Colonic mucosa (tissue), 4 donors: ENCODE results near the gene PLPP3. TPM values are rescaled to one million over a fixed set of nuclear protein-coding genes. Genes with fewer than 3 reads are reported as not detected.

Source experiments
- DNase-seq: peaks from one replicate; pipeline ENCODE4 v3.0.0-alpha.2; 2020
- H3K27ac ChIP-seq: fragments of 200-600 bp; one replicate; pipeline ENCODE4 v1.8.0; 2021
- H3K27me3 ChIP-seq: fragments of 200-600 bp; one replicate; pipeline ENCODE4 v1.8.0; 2021
- H3K36me3 ChIP-seq: fragments of 200-600 bp; one replicate; pipeline ENCODE4 v1.8.0; 2021
- H3K4me1 ChIP-seq: fragments of 200-600 bp; one replicate; pipeline ENCODE4 v1.8.0; 2021; ENCODE audit warnings: mild to moderate bottlenecking
- H3K4me3 ChIP-seq: fragments of 200-600 bp; one replicate; pipeline ENCODE4 v1.8.0; 2021
- H3K9ac ChIP-seq, 2 donors: one replicate each; pipeline ENCODE4 v1.7.0; 2013; ENCODE audit warnings: control low read depth in 2 of 2, low read depth in 2 of 2, low read length in 2 of 2
- H3K9me3 ChIP-seq: fragments of 200-600 bp; one replicate; pipeline ENCODE4 v1.8.0; 2021
- intact Hi-C: fragments of 100-400 bp; cut with DNase I; formaldehyde crosslinking; loops from one replicate; pipeline ENCODE4 v1.14.1; 2022
- total RNA-seq, 2 donors: library from RNA; stranded (reverse); fragmentation: NEBNext Ultra II Directional in 1 of 2; extraction: Animal tissue kit (Norgen Biotek cat#: 25700) in 1 of 2; gene quantifications; one replicate each; pipeline ENCODE4 v1.2.1, GENCODE V29; 2021
- TF ChIP-seq, protein P1 (sequence below): fragments of 200-600 bp; IDR thresholded peaks from one replicate; pipeline ENCODE4 v1.8.0; 2022; ENCODE audit warnings: antibody characterized with exemption, mild to moderate bottlenecking
- donor health status: healthy.
- donor health status: DM: no; HTN: no; CAD: no.
- donor health status: DM: no; HTN: no; CAD: no.

The PLPP3 gene
- total RNA-seq, 2 donors from 2014 or later = 18.6 to 33.3 TPM

DNA sequence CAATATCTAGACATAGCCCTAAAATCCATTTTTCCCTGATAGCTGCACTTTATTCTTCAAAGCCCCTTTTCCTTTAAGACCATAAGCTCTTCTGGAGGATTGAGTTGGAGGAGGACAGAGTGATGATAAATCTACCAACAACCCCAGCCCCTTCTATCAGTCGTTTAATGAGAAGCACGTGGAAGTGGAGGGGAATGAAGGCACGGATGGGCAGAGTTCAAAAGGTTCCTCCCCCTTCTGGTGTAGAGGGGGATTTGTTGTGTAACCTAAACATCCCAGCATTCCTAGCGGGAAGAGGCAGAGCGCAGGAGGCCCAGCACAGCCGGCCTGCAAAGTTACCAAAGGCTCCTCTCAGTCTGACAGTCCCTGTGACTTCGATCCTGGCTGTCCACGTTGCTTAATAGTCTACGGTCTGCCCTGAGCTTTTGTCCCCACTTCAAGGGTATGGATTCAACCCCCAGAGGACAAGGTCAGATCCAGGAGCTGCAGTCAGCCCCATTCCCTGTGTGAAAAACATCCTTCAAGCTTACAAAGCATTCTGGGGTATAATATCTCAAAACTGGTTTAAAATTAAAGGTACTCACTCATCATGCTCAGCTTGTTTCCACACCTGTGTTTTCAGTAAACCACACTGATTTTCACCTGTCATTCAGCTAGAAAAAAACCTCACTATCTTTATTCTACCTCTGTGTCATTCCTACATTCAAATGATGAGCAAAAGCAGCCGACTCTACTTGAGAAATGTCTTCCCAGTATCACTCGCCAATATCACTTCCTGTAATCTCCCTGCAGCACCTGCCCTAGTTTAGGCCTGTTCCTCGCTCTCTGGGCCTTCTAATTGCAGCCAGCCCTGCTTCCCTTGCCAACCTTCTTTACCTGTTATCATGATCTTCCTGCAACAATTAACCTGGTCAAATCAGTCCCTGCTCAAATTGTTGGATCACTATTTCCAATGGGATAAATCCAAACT lies 117.9 kb downstream of the PLPP3 start:
- Histone ChIP-seq H3K9me3 (no peaks in the 10 kb centered on the region), H3K27ac (no peak overlapping the region), H3K9ac (no peak overlapping the region), H3K36me3 (no peaks in the 10 kb centered on the region), H3K27me3 (no peaks in the 10 kb centered on the region), H3K4me3 (no peak overlapping the region), H3K4me1 (no peaks in the 10 kb centered on the region)
- TF ChIP-seq, protein P1, sequence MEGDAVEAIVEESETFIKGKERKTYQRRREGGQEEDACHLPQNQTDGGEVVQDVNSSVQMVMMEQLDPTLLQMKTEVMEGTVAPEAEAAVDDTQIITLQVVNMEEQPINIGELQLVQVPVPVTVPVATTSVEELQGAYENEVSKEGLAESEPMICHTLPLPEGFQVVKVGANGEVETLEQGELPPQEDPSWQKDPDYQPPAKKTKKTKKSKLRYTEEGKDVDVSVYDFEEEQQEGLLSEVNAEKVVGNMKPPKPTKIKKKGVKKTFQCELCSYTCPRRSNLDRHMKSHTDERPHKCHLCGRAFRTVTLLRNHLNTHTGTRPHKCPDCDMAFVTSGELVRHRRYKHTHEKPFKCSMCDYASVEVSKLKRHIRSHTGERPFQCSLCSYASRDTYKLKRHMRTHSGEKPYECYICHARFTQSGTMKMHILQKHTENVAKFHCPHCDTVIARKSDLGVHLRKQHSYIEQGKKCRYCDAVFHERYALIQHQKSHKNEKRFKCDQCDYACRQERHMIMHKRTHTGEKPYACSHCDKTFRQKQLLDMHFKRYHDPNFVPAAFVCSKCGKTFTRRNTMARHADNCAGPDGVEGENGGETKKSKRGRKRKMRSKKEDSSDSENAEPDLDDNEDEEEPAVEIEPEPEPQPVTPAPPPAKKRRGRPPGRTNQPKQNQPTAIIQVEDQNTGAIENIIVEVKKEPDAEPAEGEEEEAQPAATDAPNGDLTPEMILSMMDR = no peak
- DNase-seq = no peak
- intact Hi-C loops = no loop called here

DNA sequence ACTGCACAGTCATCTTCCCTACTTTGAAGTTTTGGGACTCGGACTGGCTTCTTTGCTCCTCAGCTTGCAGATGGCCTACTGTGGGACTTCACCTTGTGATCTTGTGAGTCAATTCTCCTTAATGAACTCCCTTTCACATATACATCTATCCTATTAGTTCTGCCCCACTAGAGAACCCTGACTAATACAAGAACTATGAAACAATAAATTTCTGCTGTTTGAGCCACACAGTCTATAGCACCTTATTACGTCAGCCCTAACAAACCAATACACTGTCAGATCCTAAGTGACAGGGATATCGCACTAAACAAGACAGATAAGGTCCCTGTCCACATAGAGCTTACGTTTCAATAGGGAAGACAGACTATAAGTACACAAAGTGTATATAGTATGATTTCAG lies 120.1 kb downstream of the PLPP3 start:
- Histone ChIP-seq H3K36me3 (no peaks in the 10 kb centered on the region), H3K4me1 (no peaks in the 10 kb centered on the region), H3K4me3 (no peak overlapping the region), H3K27me3 (no peaks in the 10 kb centered on the region), H3K9ac (no peak overlapping the region), H3K9me3 (no peaks in the 10 kb centered on the region), H3K27ac (no peak overlapping the region)
- no peak for DNase-seq
- TF ChIP-seq, protein P1 = no peak
- intact Hi-C loops = no loop called here

DNA sequence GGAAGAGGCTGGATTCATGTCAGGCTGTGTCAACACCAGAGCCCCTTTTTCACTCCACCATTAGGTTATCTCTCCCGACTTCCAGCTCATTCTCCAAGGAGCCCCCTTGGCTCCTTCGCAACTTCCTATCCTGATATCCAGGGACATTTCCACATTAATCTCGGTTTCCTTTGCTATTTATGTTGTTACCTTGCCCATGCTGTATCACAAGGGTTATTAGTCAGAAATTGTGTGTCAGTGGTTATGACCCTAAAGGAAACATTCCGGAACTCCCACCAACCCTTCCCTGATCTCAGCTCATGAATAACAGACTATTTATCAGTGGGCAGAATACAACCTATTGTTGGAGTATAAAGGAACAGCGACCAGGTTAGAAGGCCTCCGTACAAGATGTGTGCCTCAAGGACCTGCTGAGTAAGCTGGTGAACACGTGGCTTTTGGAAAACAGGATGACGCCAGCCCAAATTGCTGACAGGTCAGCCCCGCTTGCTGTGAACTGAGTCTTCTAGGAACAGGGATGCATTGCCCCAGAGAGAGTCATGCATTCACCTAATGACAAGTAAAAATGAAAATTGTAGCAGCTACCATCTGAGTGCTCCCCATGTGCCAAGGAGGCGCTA lies 121.5 kb downstream of the PLPP3 start:
- H3K27ac ChIP-seq = no peak overlapping the region
- H3K9ac ChIP-seq = no peak overlapping the region
- no peak for DNase-seq
- intact Hi-C loops = no loop called here
- H3K27me3 ChIP-seq = no peaks in the 10 kb centered on the region
- H3K9me3 ChIP-seq = no peaks in the 10 kb centered on the region
- H3K36me3 ChIP-seq = no peaks in the 10 kb centered on the region
- TF ChIP-seq, protein P1 = no peak
- no peak overlapping the region for H3K4me3 ChIP-seq
- H3K4me1 ChIP-seq = no peaks in the 10 kb centered on the region

DNA sequence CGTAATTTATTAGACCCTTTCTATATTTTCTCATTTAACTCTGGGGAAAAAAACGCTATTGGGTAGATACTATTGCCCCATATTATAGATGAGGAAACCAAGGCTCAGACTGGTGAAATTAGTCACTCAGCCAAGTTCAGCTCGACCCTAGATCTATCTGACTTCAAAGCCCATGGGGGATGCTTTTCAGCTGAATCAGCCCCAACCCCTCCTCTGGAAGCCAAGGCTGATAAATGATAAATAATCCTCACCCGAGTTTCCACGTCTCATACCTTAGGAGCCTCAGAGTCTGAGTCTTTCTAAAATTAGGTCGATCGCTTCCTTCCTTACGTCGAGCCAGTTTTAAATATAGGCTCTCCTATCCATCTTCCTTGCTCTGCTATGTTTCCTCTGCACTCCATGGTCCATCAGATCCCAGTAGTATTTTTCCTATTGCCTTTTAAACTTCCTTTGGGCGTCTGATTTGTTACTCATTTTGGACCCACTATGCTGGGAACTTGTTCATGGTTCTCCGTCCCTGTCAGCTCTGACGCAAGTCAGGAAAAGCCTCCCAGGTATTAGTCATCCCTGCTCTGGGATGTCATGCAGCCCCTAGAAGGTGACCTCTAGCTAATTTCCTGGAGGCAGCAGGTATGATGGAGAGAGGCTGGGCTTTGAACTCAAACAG lies 122.8 kb downstream of the PLPP3 start:
- Histone ChIP-seq H3K36me3 (no peaks in the 10 kb centered on the region), H3K9ac (no peak overlapping the region), H3K27ac (no peak overlapping the region), H3K9me3 (no peaks in the 10 kb centered on the region), H3K4me1 (no peaks in the 10 kb centered on the region), H3K4me3 (no peak overlapping the region), H3K27me3 (no peaks in the 10 kb centered on the region)
- no peak for DNase-seq
- TF ChIP-seq, protein P1 = no peak
- intact Hi-C loops = no loop called here

DNA sequence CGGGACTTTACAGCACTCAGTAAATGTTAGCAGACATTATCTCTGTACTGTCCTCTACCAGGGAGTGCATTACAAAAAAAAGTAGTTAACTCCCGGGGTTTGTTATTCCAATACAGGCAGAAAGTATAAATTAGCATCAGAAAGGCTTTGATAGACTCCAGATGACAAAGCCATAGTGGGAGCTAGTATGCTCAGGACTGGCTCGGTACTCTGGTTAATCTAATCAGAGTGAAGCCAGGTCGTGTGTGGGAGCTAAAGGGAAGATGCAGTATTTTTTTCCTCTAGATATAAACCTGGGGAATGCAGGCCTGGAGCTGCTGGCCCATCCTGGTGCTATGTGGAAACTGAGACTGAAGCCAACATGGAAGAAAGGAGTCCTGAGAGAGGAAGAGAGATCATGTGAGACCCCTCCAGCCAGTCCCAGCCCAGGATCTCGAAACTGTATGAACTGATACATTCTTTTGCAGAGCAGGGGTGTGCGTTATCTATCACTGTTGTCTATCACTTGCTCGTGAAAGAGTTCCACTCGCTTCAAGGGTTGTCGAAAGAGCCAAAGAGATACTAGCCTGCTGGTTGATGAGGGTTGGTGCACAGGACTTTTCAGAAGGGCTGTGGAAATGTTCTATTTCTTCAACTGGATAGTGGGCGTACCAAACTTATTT lies 125.8 kb downstream of the PLPP3 start:
- TF ChIP-seq, protein P1 = no peak
- H3K9ac ChIP-seq = no peak overlapping the region
- H3K4me3 ChIP-seq = no peak overlapping the region
- no peaks in the 10 kb centered on the region for H3K9me3 ChIP-seq
- intact Hi-C loops = no loop called here
- H3K27me3 ChIP-seq = no peaks in the 10 kb centered on the region
- H3K36me3 ChIP-seq = no peaks in the 10 kb centered on the region
- no peaks in the 10 kb centered on the region for H3K4me1 ChIP-seq
- DNase-seq = no peak
- no peak overlapping the region for H3K27ac ChIP-seq
